HG02840 (cell line): ENCODE results near the gene RAD51B.

Experiments
- ATAC-seq: cut with Tn5 transposase; IDR thresholded peaks from one replicate; pipeline ENCODE4 v1.9.1; 2021; ENCODE audit warnings: mild to moderate bottlenecking, moderate library complexity, moderate number of reproducible peaks; ENCODE audit not compliant: unreplicated experiment, low FRiP score

The RAD51B gene

GRCh38 chr14:67831113-67831512, 11.5 kb downstream of the RAD51B start:
- no peak for ATAC-seq

- ATAC-seq = no peak
These were observed 13.8 kb downstream of the RAD51B start for GRCh38 chr14:67833403-67833802.

- ATAC-seq = no peak
These were observed 16.0 kb downstream of the RAD51B start for GRCh38 chr14:67835596-67835995.

GRCh38 chr14:67837011-67837624, 17.5 kb downstream of the RAD51B start:
- no peak for ATAC-seq

- no peak for ATAC-seq
These were observed 26.5 kb downstream of the RAD51B start for GRCh38 chr14:67846029-67846610.

GRCh38 chr14:67850066-67850830, 30.7 kb downstream of the RAD51B start:
- no peak for ATAC-seq

- ATAC-seq = no peak
These were observed 32.3 kb downstream of the RAD51B start for GRCh38 chr14:67851785-67852410.

- ATAC-seq = no peak
These were observed 33.5 kb downstream of the RAD51B start for GRCh38 chr14:67852926-67853604.

- no peak for ATAC-seq
These were observed 34.1 kb downstream of the RAD51B start for GRCh38 chr14:67853715-67854114.

- no peak for ATAC-seq
These were observed 37.2 kb downstream of the RAD51B start for GRCh38 chr14:67856827-67857226.

- ATAC-seq = no peak
These were observed 38.3 kb downstream of the RAD51B start for GRCh38 chr14:67857778-67858350.

GRCh38 chr14:67859169-67859749, 39.7 kb downstream of the RAD51B start:
- no peak for ATAC-seq

GRCh38 chr14:67863223-67863622, 43.6 kb downstream of the RAD51B start:
- ATAC-seq = no peak

- no peak for ATAC-seq
These were observed 55.8 kb downstream of the RAD51B start for GRCh38 chr14:67875175-67876006.

- ATAC-seq = no peak
These were observed 59.4 kb downstream of the RAD51B start for GRCh38 chr14:67879026-67879425.

- peak; percentile 79 for ATAC-seq
These were observed 61.6 kb downstream of the RAD51B start for GRCh38 chr14:67881225-67881624.

GRCh38 chr14:67882986-67883555, 63.5 kb downstream of the RAD51B start:
- ATAC-seq = no peak

GRCh38 chr14:67883717-67884116, 64.1 kb downstream of the RAD51B start:
- no peak for ATAC-seq

GRCh38 chr14:67886191-67886590, 66.6 kb downstream of the RAD51B start:
- ATAC-seq = no peak
